OCI-LY7 (cell line): ENCODE measurements around the gene EMC8. TPM values are rescaled to one million over a fixed set of nuclear protein-coding genes. Genes with fewer than 3 reads are reported as not detected.

ENCODE experiments used
- BruUV-seq: library from RNA; stranded (reverse); fragments of 400-500 nt; replicated peaks from 2 replicates; lab custom pipeline; 2021; lab: Mats Ljungman, UMichigan
- CTCF ChIA-PET: fragments of 300-600 bp; sonication (Branson Sonifier 250); formaldehyde crosslinking; loops from one replicate; lab custom pipeline; 2022; ENCODE audit warnings: antibody characterized with exemption; ENCODE audit not compliant: unreplicated experiment; lab: Charles Lee
- POLR2A ChIA-PET: fragments of 300-600 bp; sonication (Branson Sonifier 250); formaldehyde crosslinking; loops from one replicate; lab custom pipeline; 2022; ENCODE audit warnings: antibody characterized with exemption; lab: Charles Lee
- DNase-seq: peaks from one replicate; pipeline ENCODE4 v3.0.0-alpha.2; 2015; ENCODE audit warnings: low spot score
- H2AFZ ChIP-seq: fragments of 200-600 bp; sonication (generic), shearing (Covaris generic); 2 replicates; pipeline ENCODE4 v1.6.1; 2014; ENCODE audit warnings: mild to moderate bottlenecking, antibody characterized with exemption, low read length, moderate library complexity
- H3K27ac ChIP-seq: fragments of 200-600 bp; sonication (generic); 2 replicates; pipeline ENCODE4 v1.5.1; 2014; ENCODE audit warnings: mixed run types, low read depth, mild to moderate bottlenecking, moderate library complexity, low read length, inconsistent platforms; ENCODE audit not compliant: poor library complexity, severe bottlenecking
- H3K36me3 ChIP-seq: fragments of 200-600 bp; sonication (generic); 2 replicates; pipeline ENCODE4 v1.6.1; 2014; ENCODE audit warnings: mild to moderate bottlenecking, antibody characterized with exemption, low read length, moderate library complexity, mixed read lengths; ENCODE audit not compliant: insufficient read depth
- H3K4me1 ChIP-seq: fragments of 200-600 bp; sonication (generic); 2 replicates; pipeline ENCODE4 v1.5.1; 2014; ENCODE audit warnings: mild to moderate bottlenecking, low read length; ENCODE audit not compliant: insufficient read depth, poor library complexity, severe bottlenecking
- H3K4me2 ChIP-seq: fragments of 200-600 bp; sonication (generic); 2 replicates; pipeline ENCODE4 v1.6.1; 2014; ENCODE audit warnings: mild to moderate bottlenecking, low read length
- H3K4me3 ChIP-seq: fragments of 200-600 bp; sonication (generic); 2 replicates; pipeline ENCODE4 v1.5.1; 2014; ENCODE audit warnings: mild to moderate bottlenecking, low read depth, low read length; ENCODE audit not compliant: poor library complexity, severe bottlenecking
- H3K79me2 ChIP-seq: fragments of 200-600 bp; sonication (generic); 2 replicates; pipeline ENCODE4 v1.6.1; 2016; ENCODE audit warnings: low read depth, mild to moderate bottlenecking, low read length, moderate library complexity, mixed read lengths; ENCODE audit not compliant: insufficient read depth
- H3K9me2 ChIP-seq: fragments of 200-600 bp; sonication (generic); 2 replicates; pipeline ENCODE4 v1.6.1; 2016; ENCODE audit warnings: mild to moderate bottlenecking, low read length, mixed read lengths; ENCODE audit not compliant: insufficient read depth
- H3K9me3 ChIP-seq: fragments of 200-600 bp; sonication (generic); 2 replicates; pipeline ENCODE4 v1.6.1; 2014; ENCODE audit warnings: mild to moderate bottlenecking, mixed run types, low read length, mixed read lengths
- H4K20me1 ChIP-seq: fragments of 200-600 bp; sonication (generic); 2 replicates; pipeline ENCODE4 v1.6.1; 2014; ENCODE audit warnings: mild to moderate bottlenecking, antibody characterized with exemption, low read length, moderate library complexity, mixed read lengths; ENCODE audit not compliant: insufficient read depth
- EZH2phosphoT487 ChIP-seq: fragments of 200-600 bp; sonication (generic); IDR thresholded peaks from 2 replicates; pipeline ENCODE4 v1.6.1; 2018; ENCODE audit warnings: low read depth, borderline replicate concordance, mild to moderate bottlenecking, mixed run types, antibody characterized with exemption, low read length, moderate library complexity, mixed read lengths
- intact Hi-C: fragments of 100-400 bp; cut with micrococcal nuclease; formaldehyde crosslinking; loops from one replicate; pipeline ENCODE4 v1.10.0; 2022; ENCODE audit not compliant: unreplicated experiment
- total RNA-seq, 2 experiments: library from RNA; depleted of rRNA in 1 of 2; stranded (reverse); fragments of >200 nt in 1 of 2; shearing (Covaris generic) in 1 of 2; gene quantifications; 2 replicates each; pipeline ENCODE4 v1.2.3, GENCODE V29; 2014 to 2022
- TF ChIP-seq, protein P1 (sequence below): fragments of 200-600 bp; sonication (generic); conservative IDR thresholded peaks from 2 replicates; pipeline ENCODE4 v1.5.1; 2014; ENCODE audit warnings: mild to moderate bottlenecking, antibody characterized with exemption, low read length, moderate library complexity, mixed read lengths

EMC8 gene
- total RNA-seq, 2 experiments from 2014 or later = 47.5 to 54.0 TPM

DNA sequence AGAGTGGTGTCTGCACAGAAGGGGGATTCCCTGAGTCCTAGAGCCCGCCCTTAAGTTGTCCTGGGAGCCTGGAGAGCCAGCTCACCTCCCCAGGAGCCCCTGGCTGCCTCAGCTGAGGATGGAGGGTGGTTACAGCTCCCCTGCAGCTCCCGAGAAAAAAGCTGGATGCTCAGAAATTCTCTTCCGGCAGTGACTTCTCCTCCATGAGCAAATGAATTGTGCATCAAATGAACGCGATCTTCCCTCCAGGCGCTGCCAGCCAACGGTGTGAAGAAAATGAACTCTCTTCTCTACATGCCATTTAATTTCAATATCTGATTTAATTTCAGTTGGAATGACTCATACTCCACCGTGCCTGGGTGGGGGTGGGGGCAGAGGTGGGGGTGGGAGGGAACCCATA is 34.1 kb downstream of the EMC8 start:
- H3K27ac ChIP-seq = no peak overlapping the region
- H3K4me3 ChIP-seq = no peak overlapping the region
- CTCF ChIA-PET = no interaction called here
- POLR2A ChIA-PET = interaction anchor here (0.6 kb wide), 2 partner anchors 24 to 71 kb away, joined by 4 read pairs; no protein-coding TSS in a partner anchor
- no peak overlapping the region for H3K4me2 ChIP-seq
- TF ChIP-seq EZH2phosphoT487 = no peak
- TF ChIP-seq, protein P1, sequence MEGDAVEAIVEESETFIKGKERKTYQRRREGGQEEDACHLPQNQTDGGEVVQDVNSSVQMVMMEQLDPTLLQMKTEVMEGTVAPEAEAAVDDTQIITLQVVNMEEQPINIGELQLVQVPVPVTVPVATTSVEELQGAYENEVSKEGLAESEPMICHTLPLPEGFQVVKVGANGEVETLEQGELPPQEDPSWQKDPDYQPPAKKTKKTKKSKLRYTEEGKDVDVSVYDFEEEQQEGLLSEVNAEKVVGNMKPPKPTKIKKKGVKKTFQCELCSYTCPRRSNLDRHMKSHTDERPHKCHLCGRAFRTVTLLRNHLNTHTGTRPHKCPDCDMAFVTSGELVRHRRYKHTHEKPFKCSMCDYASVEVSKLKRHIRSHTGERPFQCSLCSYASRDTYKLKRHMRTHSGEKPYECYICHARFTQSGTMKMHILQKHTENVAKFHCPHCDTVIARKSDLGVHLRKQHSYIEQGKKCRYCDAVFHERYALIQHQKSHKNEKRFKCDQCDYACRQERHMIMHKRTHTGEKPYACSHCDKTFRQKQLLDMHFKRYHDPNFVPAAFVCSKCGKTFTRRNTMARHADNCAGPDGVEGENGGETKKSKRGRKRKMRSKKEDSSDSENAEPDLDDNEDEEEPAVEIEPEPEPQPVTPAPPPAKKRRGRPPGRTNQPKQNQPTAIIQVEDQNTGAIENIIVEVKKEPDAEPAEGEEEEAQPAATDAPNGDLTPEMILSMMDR = no peak
- no peaks in the 10 kb centered on the region for H4K20me1 ChIP-seq
- no peak for DNase-seq
- no peak overlapping the region for H2AFZ ChIP-seq
- H3K79me2 ChIP-seq = no peaks in the 10 kb centered on the region
- no peaks in the 10 kb centered on the region for H3K9me2 ChIP-seq
- no peaks in the 10 kb centered on the region for H3K9me3 ChIP-seq
- peaks cover 19% of the 10 kb centered on the region for H3K4me1 ChIP-seq
- intact Hi-C loops = no loop called here
- H3K36me3 ChIP-seq = no peaks in the 10 kb centered on the region
- no TSS peak for BruUV-seq

DNA sequence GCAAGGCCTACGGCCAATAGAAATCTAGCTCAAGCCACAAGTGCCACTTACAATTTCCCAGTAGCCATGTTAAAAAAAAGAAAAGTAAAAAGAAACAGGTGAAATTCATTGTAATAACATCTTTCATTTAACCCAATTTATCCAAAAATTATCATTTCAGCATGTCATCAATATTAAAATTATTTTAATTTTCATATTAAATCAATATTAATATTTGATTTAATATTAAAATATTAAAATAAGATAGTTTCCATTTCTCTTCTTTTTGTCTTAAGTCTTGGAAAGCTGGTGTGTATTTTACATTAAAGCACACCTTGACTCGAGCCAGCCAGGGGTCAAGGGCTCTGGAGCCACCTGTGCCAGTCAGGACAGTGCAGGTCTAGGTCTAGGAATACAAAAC is 35.7 kb downstream of the EMC8 start:
- intact Hi-C loops = no loop called here
- BruUV-seq = no TSS peak
- DNase-seq = no peak
- Histone ChIP-seq H3K79me2 (no peaks in the 10 kb centered on the region), H3K27ac (no peak overlapping the region), H3K36me3 (no peaks in the 10 kb centered on the region), H3K4me2 (no peak overlapping the region), H2AFZ (no peak overlapping the region), H3K9me2 (no peaks in the 10 kb centered on the region), H3K9me3 (no peaks in the 10 kb centered on the region), H4K20me1 (no peaks in the 10 kb centered on the region), H3K4me1 (peaks cover 35% of the 10 kb centered on the region), H3K4me3 (no peak overlapping the region)
- no peak for TF ChIP-seq EZH2phosphoT487
- TF ChIP-seq, protein P1 = no peak
- CTCF ChIA-PET = no interaction called here
- POLR2A ChIA-PET = interaction anchor here (0.8 kb wide), 1 partner anchor 783 kb away, joined by 3 read pairs; no protein-coding TSS in a partner anchor

DNA sequence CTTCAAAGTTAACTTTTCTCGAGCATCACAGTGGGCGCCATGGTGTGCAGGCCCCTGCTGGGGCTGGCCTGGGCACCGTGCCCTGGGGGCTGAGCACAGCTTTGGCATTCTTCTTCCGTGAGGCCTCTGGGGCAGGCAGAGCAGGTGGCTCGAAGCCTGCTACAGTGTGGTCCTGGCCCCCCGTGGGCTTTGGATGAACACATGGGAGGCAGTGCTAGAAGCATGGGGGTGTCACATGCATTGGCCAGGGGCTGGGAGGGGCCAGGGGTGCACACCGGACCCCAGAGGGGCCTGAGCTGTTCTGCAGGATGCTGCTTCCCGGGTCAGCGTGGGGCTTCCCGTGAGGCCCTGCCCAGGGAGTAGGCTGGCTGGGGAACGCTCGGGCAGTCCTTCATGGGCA is 36.4 kb downstream of the EMC8 start:
- Histone ChIP-seq H3K9me3 (no peaks in the 10 kb centered on the region), H3K4me1 (peaks cover 42% of the 10 kb centered on the region), H2AFZ (no peak overlapping the region), H3K9me2 (no peaks in the 10 kb centered on the region), H4K20me1 (no peaks in the 10 kb centered on the region), H3K27ac (no peak overlapping the region), H3K79me2 (no peaks in the 10 kb centered on the region), H3K4me3 (no peak overlapping the region), H3K36me3 (no peaks in the 10 kb centered on the region), H3K4me2 (no peak overlapping the region)
- no peak for TF ChIP-seq EZH2phosphoT487
- TF ChIP-seq, protein P1 = no peak
- DNase-seq = no peak
- ChIA-PET CTCF (no interaction called here), POLR2A (interaction anchor here (0.8 kb wide), 1 partner anchor 784 kb away, joined by 3 read pairs; no protein-coding TSS in a partner anchor)
- BruUV-seq = no TSS peak
- intact Hi-C loops = no loop called here
